Subcutaneous abdominal adipose tissue (tissue), 5 donors: Measurements from ENCODE around the gene MAT2B.

Experiments used
- H3K27ac ChIP-seq: one replicate; pipeline ENCODE4 v1.7.0; 2013; ENCODE audit warnings: low read depth, mild to moderate bottlenecking, inconsistent platforms, low read length, moderate library complexity
- H3K27me3 ChIP-seq, 5 donors: one replicate each; pipeline ENCODE4 v1.7.0; 2013; ENCODE audit warnings: low read length in 5 of 5, inconsistent platforms in 1 of 5; ENCODE audit not compliant: control insufficient read depth in 5 of 5, insufficient read depth in 4 of 5
- H3K36me3 ChIP-seq, 5 donors: one replicate each; pipeline ENCODE4 v1.7.0; 2013; ENCODE audit warnings: low read length in 5 of 5; ENCODE audit not compliant: control insufficient read depth in 5 of 5, insufficient read depth in 5 of 5
- H3K4me1 ChIP-seq, 5 donors: one replicate each; pipeline ENCODE4 v1.7.0; 2013; ENCODE audit warnings: low read length in 5 of 5, mild to moderate bottlenecking in 3 of 5, moderate library complexity in 1 of 5; ENCODE audit not compliant: control insufficient read depth in 5 of 5, insufficient read depth in 5 of 5
- H3K4me3 ChIP-seq, 5 donors: one replicate each; pipeline ENCODE4 v1.7.0; 2013; ENCODE audit warnings: low read length in 5 of 5, low read depth in 1 of 5
- H3K9ac ChIP-seq, 5 donors: one replicate each; pipeline ENCODE4 v1.7.0; 2013; ENCODE audit warnings: low read length in 5 of 5, mild to moderate bottlenecking in 4 of 5, moderate library complexity in 3 of 5
- H3K9me3 ChIP-seq, 5 donors: one replicate each; pipeline ENCODE4 v1.7.0; 2013; ENCODE audit warnings: low read length in 5 of 5; ENCODE audit not compliant: control insufficient read depth in 5 of 5
- donor health status: healthy.
- donor health status: healthy.
- donor health status: healthy.
- donor health status: healthy.
- donor health status: healthy.

Gene MAT2B

GRCh38 chr5:163565931-163566608 is 60.7 kb downstream of the MAT2B start:
- H3K9me3 ChIP-seq, result no peaks in the 10 kb centered on the region
- H3K36me3 ChIP-seq, result no peaks in the 10 kb centered on the region
- H3K4me3 ChIP-seq, result peak overlapping the region; percentile 45 to 65 (median 52)
- peak overlapping the region in 3 of 5 donors; percentile 31 to 53 (median 43) for H3K9ac ChIP-seq
- peaks cover 0 to 16% (median 12%) of the 10 kb centered on the region in 5 donors for H3K4me1 ChIP-seq
- H3K27me3 ChIP-seq, result peaks cover 14 to 39% (median 23%) of the 10 kb centered on the region in 5 donors
- H3K27ac ChIP-seq, result no peak overlapping the region

GRCh38 chr5:163566678-163567077 is 61.3 kb downstream of the MAT2B start:
- no peak overlapping the region for H3K9ac ChIP-seq
- H3K27me3 ChIP-seq, result peaks cover 14 to 39% (median 23%) of the 10 kb centered on the region in 5 donors
- H3K36me3 ChIP-seq, result no peaks in the 10 kb centered on the region
- peaks cover 0 to 16% (median 12%) of the 10 kb centered on the region in 5 donors for H3K4me1 ChIP-seq
- H3K27ac ChIP-seq, result no peak overlapping the region
- no peaks in the 10 kb centered on the region for H3K9me3 ChIP-seq
- H3K4me3 ChIP-seq, result no peak overlapping the region

GRCh38 chr5:163567811-163568210 is 62.4 kb downstream of the MAT2B start:
- no peaks in the 10 kb centered on the region for H3K9me3 ChIP-seq
- no peak overlapping the region for H3K4me3 ChIP-seq
- no peak overlapping the region for H3K27ac ChIP-seq
- H3K9ac ChIP-seq, result no peak overlapping the region
- H3K4me1 ChIP-seq, result peaks cover 0 to 16% (median 12%) of the 10 kb centered on the region in 5 donors
- peaks cover 14 to 32% (median 23%) of the 10 kb centered on the region in 5 donors for H3K27me3 ChIP-seq
- H3K36me3 ChIP-seq, result no peaks in the 10 kb centered on the region
